MG63 (cell line): ENCODE results near the gene THBD. TPM values are rescaled to one million over a fixed set of nuclear protein-coding genes. Genes with fewer than 3 reads are reported as not detected.

Experiments used
- DNase-seq: peaks from one replicate; pipeline ENCODE4 v3.0.0-alpha.2; 2020
- H3K27me3 ChIP-seq: fragments of 250-450 bp; sonication (Bioruptor Pico); 2 replicates; pipeline ENCODE4 v1.5.1; 2020; ENCODE audit warnings: mild to moderate bottlenecking, moderate library complexity
- H3K36me3 ChIP-seq: fragments of 250-450 bp; sonication (Bioruptor Pico); 2 replicates; pipeline ENCODE4 v1.5.1; 2020; ENCODE audit warnings: mild to moderate bottlenecking, moderate library complexity
- H3K4me3 ChIP-seq: fragments of 250-450 bp; sonication (Bioruptor Pico); 2 replicates; pipeline ENCODE4 v1.5.1; 2020; ENCODE audit warnings: mild to moderate bottlenecking, moderate library complexity
- H3K9me3 ChIP-seq: fragments of 250-450 bp; sonication (Bioruptor Pico); 2 replicates; pipeline ENCODE4 v1.5.1; 2020; ENCODE audit warnings: mild to moderate bottlenecking, moderate library complexity
- total RNA-seq: library from RNA; depleted of rRNA; stranded (reverse); fragments of >200 nt; shearing (Covaris generic); gene quantifications from 2 replicates; pipeline ENCODE4 v1.2.3, GENCODE V29; 2014; ENCODE audit warnings: low replicate concordance

THBD gene
- total RNA-seq, 1 experiment from 2014 or later, result 1.4 TPM

DNA sequence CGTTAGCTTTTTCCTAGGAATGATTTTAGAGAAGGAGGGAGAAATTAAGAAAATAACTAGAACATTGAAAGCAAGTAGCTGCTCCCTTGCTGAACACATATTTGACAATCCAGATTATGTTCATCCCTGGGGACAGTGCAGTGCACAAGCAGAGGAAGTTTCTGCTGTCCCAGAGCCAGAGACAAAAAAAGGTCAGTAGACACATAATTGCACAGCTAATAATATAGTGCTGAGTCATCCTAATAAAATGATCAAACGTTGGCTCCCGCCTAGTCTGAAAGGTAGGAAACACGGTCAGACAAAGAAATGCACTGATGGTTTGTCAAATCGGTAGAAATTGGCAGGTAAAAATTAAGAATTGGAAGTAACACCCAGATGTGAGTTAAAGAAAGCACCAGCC lies 36.0 kb downstream of the THBD start:
- DNase-seq, result no peak
- H3K4me3 ChIP-seq, result no peak overlapping the region
- no peaks in the 10 kb centered on the region for H3K27me3 ChIP-seq
- no peaks in the 10 kb centered on the region for H3K36me3 ChIP-seq
- no peaks in the 10 kb centered on the region for H3K9me3 ChIP-seq

DNA sequence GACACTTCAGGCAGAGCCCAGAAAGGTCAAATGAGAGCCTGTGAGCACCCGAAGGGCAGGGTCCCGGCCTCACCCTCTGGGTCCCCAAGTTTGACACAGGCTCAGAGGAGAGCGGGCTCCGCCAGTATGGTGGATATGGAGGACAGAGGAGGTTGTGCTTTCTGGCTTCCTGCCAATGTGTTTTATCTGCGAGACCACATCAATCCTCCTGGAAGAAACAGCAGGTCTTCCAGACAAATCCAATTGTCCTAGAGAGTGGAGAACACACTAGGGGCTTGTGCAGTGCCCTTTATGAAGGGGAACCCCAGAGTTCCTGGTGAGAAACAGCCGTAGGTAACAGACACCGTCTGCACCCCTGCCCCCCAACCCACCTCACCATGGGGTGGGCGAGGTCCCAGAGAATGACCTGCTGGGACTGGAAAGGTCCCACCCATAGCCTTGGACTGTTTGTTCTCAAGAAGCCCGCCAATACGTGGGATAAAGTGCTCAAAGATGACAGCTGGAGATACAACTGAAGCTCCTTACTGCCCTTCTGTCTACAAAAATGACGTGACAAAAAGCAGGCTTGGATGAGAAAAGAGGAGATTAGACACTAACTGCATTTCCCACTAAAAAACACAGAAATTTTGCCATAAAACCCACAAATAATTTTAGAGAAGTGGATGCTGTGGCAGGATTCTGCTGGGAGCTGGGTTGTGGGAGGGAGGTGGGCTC lies 38.3 kb downstream of the THBD start:
- Histone ChIP-seq H3K27me3 (no peaks in the 10 kb centered on the region), H3K36me3 (no peaks in the 10 kb centered on the region), H3K9me3 (no peaks in the 10 kb centered on the region), H3K4me3 (no peak overlapping the region)
- DNase-seq, result no peak

DNA sequence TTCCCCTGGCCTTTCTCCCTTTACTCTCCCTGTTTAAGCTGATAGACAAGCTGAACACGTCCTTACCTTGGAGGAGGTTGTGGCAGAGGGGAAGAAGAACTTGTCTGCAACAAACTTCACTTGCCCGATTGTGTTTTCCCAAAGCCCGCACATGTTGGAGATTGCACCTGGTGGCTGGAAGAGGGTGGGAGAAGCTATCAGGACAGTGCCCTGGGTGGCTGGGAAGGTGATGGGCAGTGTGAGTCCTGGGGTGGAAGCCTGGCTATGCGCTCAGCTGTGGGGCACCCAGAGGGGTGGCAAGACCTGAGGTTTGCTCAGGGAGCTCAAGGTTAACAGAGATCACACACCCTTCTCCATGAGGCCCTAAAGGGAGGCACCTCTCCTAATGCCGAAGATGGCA lies 39.4 kb downstream of the THBD start:
- Histone ChIP-seq H3K4me3 (no peak overlapping the region), H3K27me3 (no peaks in the 10 kb centered on the region), H3K9me3 (no peaks in the 10 kb centered on the region), H3K36me3 (no peaks in the 10 kb centered on the region)
- no peak for DNase-seq

DNA sequence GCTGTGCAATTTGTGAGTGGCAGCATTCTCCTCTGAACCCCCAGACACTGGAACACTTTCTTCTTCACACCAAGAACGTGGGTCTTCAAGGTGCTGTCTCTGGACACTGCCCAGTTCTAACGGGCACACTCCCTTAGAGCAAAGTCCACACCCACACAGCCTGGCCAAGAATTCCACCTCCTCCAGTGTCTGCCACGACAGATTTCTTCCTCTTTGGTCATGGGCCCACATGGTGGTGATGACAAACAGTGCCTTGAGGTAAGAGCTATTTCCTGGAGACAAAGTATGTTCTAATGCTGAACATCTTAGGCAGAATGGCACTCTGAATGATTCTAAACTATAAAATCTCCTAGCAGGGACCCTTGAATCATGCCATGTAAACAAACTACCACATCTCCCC lies 39.8 kb downstream of the THBD start:
- Histone ChIP-seq H3K9me3 (no peaks in the 10 kb centered on the region), H3K4me3 (no peak overlapping the region), H3K36me3 (no peaks in the 10 kb centered on the region), H3K27me3 (no peaks in the 10 kb centered on the region)
- DNase-seq, result peak; percentile 15

DNA sequence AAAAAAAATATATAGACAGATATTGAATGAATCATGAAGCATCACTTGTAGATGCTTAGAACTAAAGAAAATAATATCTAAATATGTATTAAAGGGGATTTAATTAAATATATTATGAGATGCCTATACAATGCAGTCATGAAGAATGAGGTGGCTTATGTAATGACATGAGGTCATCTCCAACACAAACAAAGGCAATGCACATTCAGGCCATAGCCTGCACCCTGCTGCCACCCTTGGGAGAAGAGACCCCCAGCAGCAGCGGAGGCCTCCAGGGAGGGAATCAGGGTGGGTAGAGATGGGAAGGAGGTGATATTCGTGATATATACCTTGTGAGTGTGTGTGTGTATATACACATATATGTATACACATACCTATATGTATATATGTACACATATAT lies 40.8 kb downstream of the THBD start:
- Histone ChIP-seq H3K4me3 (no peak overlapping the region), H3K27me3 (no peaks in the 10 kb centered on the region), H3K36me3 (no peaks in the 10 kb centered on the region), H3K9me3 (no peaks in the 10 kb centered on the region)
- DNase-seq, result no peak

DNA sequence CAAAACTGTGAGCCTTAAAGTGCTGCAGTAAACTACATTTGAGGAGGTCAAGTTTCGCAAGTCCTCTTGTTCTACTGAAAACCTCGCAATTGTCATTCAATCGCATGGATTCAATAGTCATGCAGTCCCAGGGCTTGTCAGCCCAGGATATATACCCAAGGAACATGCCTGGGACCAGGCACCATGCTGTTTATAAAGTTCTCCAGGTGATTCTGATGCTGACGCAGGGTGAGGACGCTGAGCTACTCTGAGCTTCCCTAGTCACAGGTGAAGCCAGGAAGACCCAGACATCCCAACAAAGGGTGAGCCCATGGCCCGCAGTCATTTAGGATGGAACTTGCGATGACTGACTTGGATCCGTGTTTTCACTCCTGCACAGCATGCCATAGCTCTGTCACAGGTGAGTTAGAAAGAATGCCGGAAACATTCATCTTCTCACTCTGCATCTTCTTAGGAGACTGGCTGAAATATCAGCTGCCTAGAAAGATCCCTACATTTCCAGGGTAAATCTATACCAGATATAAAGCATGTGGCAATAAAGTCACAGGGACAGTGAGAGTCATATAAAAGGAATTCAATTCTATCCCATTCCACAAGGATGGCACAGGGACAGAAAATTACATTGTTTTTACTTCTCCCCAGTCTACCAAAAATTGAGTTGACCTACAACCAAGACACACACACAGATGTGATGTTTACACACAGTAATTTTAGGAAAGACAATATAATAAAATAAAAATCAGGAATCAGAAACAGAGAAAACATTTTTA lies 41.4 kb downstream of the THBD start:
- Histone ChIP-seq H3K4me3 (no peak overlapping the region), H3K27me3 (no peaks in the 10 kb centered on the region), H3K36me3 (no peaks in the 10 kb centered on the region), H3K9me3 (no peaks in the 10 kb centered on the region)
- no peak for DNase-seq

DNA sequence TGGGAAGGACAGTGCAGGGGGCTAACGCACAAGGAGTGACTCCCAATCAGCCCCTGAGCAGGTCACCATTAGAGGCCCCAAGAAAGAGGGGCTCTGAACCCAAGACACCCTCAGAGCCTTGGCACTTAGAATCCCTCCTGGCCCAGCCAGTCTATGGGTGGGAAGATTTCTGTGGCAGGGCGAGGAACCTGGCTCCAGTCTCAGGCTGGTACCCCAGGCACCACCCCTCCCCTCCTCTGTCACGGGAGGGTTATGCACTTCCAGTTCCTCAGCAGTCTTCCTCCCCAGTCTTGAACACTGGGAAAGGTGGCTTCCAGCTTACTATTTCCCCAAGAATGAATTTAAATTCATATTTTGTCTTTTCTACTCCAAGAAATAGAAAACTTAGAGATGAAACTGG lies 42.0 kb downstream of the THBD start:
- DNase-seq, result no peak
- H3K9me3 ChIP-seq, result no peaks in the 10 kb centered on the region
- H3K4me3 ChIP-seq, result no peak overlapping the region
- no peaks in the 10 kb centered on the region for H3K27me3 ChIP-seq
- H3K36me3 ChIP-seq, result no peaks in the 10 kb centered on the region

DNA sequence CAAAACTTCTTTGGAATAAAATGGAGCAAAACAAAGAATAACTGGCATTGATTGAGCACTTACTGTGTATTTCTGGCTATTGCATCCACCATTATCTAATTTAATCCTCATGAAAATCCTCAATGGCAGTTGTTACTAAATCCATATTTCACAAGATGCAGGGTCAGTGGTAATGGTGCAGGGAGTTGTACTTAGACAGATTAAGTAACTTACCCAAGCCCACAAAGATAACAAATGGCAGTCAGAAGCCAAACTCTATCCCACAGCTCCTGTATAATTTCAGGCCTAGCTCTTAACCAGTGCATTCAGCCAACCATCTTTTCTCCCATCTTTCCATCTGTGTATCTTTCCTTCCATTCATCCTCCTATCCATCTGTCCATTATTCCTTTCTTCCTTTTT lies 43.7 kb downstream of the THBD start:
- H3K4me3 ChIP-seq, result no peak overlapping the region

DNA sequence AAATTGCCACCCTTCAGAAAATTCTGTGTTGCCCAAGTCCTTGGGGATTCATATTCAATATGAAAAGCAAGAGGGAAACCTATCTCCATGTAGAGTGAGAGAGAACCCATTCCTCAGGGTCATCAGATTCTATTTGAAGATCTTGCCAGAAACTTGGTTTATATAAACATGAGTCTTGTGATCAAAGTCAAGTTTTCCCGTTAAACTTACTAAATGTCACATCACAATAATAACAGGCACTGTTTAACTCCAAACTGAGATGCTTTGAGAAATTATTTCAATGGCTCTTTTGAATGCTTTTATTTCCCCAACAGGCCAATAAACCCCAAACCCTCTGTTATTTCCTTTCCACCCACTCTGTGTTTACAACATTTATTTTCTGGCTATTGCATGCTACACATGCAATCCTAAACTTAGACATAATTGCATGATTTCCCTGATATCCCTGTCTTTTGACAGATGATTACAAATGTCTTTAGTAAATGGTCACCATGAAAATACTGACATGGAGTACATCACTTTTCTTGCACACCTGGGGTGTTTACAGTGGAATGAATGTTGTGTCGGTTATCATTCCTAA lies 45.5 kb downstream of the THBD start:
- DNase-seq, result no peak
- Histone ChIP-seq H3K9me3 (no peaks in the 10 kb centered on the region), H3K4me3 (no peak overlapping the region), H3K36me3 (no peaks in the 10 kb centered on the region), H3K27me3 (no peaks in the 10 kb centered on the region)

More for the DNA sequence above, 43.7 kb downstream of the THBD start:
- H3K36me3 ChIP-seq, result no peaks in the 10 kb centered on the region
- H3K27me3 ChIP-seq, result no peaks in the 10 kb centered on the region
- no peaks in the 10 kb centered on the region for H3K9me3 ChIP-seq
- no peak for DNase-seq

DNA sequence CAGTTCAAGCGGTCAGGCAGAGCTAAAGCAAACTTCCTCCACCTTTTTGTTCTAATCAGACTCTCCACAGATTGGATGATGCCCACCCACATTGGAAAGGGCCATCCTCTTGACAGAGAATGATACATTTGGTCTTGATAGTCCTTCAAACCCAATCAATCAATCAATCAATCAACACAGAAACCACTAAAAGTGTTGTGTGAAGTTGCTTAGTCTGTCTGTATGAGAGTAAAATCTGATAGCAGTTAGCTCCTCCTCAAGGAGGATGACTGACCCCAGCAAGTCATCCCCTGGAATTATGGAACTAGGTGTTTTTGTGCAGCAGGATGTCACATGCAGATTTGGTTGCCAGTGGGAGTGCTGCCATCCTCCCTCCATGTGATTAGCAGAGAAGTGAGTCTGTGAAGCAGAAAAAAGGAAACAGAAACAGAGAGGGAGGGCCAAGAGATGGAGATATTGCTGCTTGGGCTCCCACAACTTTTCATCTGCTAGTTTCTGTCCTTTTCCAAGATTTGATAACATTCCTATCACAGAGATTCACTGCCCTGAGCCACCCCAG lies 46.3 kb downstream of the THBD start:
- H3K4me3 ChIP-seq, result no peak overlapping the region
- no peaks in the 10 kb centered on the region for H3K36me3 ChIP-seq
- no peaks in the 10 kb centered on the region for H3K27me3 ChIP-seq
- no peak for DNase-seq
- H3K9me3 ChIP-seq, result no peaks in the 10 kb centered on the region

DNA sequence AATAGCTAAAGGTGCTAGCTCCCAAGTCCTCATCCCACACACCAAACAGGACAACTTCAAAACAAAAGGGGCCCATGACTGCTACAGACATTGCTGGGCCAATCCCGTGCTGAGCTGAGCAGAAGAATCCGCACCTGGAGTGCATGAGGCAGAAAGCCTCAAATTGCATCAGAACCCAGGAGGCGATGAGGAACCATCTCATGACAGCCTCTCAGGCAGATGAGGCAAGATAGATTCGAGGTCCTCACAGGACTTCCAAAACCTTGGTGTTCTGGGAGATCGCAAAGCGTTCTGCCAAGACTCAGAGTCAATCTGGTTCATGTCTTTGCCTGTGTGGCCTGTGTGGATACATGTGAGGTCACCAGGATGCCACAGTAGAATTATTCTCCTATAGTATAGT lies 47.2 kb downstream of the THBD start:
- Histone ChIP-seq H3K36me3 (no peaks in the 10 kb centered on the region), H3K27me3 (no peaks in the 10 kb centered on the region), H3K9me3 (no peaks in the 10 kb centered on the region), H3K4me3 (no peak overlapping the region)
- no peak for DNase-seq

DNA sequence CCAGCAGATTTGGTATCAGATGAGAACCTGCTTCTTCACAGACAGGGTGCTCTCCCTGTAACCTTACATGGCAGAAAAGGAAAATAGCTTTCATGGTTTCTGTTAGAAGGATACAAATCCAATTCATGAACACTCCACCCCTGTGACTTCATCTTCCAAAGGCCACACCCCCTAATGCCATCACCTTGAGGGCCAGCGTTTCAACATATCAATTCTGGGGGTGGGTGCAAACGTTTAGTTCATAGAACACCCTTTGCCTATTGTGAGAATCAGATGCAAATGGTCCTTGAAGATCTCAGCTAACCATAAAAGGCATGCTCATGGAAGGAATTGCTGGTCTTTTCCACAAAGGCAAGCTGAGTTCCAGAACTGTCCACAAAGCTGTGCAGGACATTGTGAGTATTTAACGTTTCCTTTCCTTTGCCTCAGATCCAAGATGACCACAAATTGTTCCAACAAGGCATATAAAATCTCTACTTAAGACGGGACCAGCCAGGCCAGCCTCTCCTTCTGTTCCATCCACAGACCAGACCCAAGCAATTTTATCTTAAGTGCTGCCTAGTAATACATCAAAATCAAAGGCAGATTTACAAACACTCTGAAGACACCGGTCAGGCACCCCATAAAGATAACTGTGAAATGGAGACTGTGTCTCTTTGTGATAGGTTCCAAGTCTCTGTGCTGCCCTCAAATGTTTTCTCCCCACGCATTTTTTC lies 49.1 kb downstream of the THBD start:
- H3K9me3 ChIP-seq, result no peaks in the 10 kb centered on the region
- H3K4me3 ChIP-seq, result no peak overlapping the region
- H3K27me3 ChIP-seq, result no peaks in the 10 kb centered on the region
- DNase-seq, result no peak
- H3K36me3 ChIP-seq, result no peaks in the 10 kb centered on the region

DNA sequence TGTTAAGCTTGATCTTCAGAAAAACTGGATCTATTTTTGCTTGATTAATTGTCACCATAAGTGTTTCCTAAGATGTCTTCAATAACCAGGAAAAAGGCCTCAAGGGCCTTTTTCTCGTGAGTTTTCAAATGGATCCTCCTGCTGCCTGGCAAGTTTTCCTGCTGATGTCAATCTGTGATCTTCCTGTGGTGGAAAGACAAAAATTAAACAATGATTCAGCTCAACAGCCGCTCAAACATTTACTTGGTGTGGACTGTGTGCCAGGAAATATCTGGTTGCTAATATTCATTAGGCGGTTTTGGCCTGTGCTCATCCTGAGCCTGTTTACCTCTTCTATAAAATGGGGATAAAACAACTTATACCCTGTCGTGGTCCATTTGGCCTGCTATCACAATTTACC lies 49.7 kb downstream of the THBD start:
- Histone ChIP-seq H3K27me3 (no peaks in the 10 kb centered on the region), H3K4me3 (no peak overlapping the region), H3K9me3 (no peaks in the 10 kb centered on the region), H3K36me3 (no peaks in the 10 kb centered on the region)
- DNase-seq, result peak; percentile 53

DNA sequence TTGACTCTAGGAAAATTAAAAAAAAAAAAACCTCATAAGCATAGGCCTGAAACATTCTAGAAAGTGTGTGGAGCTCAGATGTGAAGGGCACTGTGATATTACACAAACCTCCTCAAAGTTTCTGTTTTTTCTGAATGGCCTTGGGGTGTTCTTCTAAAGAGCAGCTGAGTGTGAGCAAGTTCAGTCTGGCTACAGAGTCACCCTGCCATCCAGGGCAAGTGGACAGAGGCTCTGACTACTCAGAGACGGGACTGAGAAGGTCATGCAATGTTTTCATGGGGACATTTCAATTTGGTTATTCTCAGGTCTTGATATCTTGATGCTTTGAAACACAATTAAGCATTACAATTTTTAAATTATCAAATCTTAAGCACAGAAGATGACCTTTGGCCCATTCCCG lies 51.0 kb downstream of the THBD start:
- Histone ChIP-seq H3K27me3 (no peaks in the 10 kb centered on the region), H3K36me3 (no peaks in the 10 kb centered on the region), H3K9me3 (no peaks in the 10 kb centered on the region), H3K4me3 (no peak overlapping the region)
- no peak for DNase-seq

DNA sequence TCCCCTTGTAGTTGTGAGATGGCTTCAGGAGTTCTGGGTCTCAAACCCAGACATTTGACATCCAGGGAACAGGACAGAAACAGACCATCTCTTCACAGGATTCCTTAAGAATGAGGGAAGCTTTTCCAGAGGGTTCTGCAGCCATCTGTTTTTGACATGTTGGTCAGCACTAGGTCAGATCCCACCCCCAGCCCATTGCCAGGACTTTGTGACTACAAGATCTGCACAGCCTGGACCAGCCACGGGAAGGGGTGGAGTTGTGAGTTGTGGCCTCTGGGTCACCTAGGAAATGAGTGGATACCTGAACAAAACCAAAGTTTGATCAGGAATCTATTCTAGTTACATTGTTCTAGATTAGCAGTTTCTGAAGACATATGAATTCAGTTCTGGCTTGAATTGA lies 53.5 kb downstream of the THBD start:
- Histone ChIP-seq H3K36me3 (no peaks in the 10 kb centered on the region), H3K4me3 (no peak overlapping the region), H3K9me3 (no peaks in the 10 kb centered on the region), H3K27me3 (no peaks in the 10 kb centered on the region)
- DNase-seq, result no peak
